HepG2 (cell line): ENCODE data around the gene NGDN.

Experiments used
- NFYB ChIP-seq: sonication (generic); formaldehyde crosslinking; IDR thresholded peaks from 2 replicates; pipeline ENCODE4 v1.4.0; 2020; ENCODE audit warnings: missing genetic modification reagents
- ZBTB14 ChIP-seq: sonication (generic); formaldehyde crosslinking; IDR thresholded peaks from 2 replicates; pipeline ENCODE4 v1.4.0; 2020; ENCODE audit warnings: missing genetic modification reagents

GRCh38 chr14:23441076-23441475 is 28.4 kb upstream of the NGDN start:
- TF ChIP-seq NFYB (CRISPR knock-in tag), result no peak
- no peak for TF ChIP-seq ZBTB14 (CRISPR knock-in tag)
